Epidermal melanocyte (primary cell): Measurements from ENCODE around the gene BTD.

Experiments
- DNase-seq: peaks from one replicate; pipeline ENCODE4 v3.0.0; 2011; ENCODE audit warnings: low spot score; ENCODE audit not compliant: insufficient read length

The BTD gene, protein sequence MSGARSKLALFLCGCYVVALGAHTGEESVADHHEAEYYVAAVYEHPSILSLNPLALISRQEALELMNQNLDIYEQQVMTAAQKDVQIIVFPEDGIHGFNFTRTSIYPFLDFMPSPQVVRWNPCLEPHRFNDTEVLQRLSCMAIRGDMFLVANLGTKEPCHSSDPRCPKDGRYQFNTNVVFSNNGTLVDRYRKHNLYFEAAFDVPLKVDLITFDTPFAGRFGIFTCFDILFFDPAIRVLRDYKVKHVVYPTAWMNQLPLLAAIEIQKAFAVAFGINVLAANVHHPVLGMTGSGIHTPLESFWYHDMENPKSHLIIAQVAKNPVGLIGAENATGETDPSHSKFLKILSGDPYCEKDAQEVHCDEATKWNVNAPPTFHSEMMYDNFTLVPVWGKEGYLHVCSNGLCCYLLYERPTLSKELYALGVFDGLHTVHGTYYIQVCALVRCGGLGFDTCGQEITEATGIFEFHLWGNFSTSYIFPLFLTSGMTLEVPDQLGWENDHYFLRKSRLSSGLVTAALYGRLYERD

DNA sequence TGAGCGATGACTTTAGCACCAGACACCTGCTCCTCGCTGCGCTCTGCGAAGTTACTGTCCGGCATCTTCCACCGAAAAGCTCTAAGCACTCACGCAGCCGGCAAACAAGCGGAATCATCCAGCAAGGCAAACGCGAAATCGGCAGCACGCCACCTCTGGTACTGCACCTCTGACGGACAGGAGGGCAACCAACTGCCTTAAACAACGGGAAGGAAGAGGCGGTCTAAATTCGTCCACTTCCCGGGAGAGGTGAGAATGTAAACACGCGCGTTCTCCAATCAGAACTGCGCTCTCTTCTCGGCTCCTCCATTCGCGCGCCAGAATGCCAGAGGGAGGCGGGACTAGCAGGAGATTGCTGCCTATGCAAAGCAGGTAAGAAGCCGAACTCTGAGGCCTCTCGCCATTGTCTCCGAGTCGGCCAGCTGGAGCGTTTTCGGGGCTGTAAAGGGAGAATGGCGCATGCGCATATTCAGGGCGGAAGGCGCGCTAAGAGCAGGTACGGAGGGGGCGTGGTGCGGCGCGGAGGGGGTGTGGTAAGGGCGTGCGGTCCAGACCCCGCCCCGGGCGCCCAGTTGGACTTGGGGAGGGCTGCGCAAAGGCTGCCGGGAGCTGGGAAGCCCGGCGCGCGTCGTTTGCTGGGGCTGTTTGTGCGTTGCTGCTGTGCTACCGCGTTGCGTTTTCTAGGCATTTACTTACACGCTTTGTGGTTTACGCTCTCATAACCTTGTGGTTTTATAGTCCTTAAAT lies at the start of gene BTD, which contains the start of gene HACL1:
BTD (plus strand) TSS at position 347 of the 747 bp plus-strand sequence. CDS start 33,695 bp downstream, outside the sequence.
HACL1 (minus strand) TSS at position 171 of the 747 bp plus-strand sequence; CDS start at position 65, 106 bp downstream.
- peak; percentile 79 for DNase-seq

DNA sequence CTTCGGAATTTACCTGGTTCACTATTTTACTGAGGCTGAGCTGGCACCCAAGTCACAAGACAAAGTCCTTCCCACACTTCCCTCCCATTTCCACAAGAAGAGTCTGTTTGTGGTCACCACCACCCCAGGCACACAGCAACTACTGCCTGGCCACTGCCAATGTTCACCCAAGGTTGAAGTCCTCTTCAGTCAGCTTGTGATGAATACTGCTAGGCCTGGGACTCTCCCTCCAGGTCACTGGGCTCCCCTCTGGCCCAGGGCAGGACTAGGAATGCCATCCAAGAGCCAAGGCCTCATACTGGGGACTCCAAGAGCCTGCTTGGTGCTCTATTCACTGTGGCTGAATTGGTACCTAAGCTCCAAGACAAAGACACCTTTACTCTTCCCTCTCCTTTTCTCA lies 49.6 kb upstream of the BTD start:
- DNase-seq, result no peak

DNA sequence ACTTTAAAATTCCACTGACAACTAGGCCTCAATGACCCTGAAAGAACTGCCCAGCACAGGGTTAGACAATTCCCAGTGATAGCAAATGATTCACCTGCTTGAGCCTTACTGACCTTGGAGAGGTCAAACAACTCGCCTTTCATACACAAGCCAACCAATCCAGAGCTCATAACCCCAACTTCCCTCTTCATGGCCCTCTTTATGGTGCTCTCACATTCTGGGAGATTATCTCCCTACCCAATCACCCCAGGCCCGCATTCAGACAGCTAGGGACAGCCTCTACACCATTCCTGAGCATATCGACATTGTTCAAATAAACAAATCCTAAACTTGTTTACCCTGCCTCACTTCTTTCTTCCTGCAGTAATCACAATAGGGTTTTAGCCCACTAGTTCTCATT lies 47.8 kb upstream of the BTD start:
- DNase-seq, result no peak

DNA sequence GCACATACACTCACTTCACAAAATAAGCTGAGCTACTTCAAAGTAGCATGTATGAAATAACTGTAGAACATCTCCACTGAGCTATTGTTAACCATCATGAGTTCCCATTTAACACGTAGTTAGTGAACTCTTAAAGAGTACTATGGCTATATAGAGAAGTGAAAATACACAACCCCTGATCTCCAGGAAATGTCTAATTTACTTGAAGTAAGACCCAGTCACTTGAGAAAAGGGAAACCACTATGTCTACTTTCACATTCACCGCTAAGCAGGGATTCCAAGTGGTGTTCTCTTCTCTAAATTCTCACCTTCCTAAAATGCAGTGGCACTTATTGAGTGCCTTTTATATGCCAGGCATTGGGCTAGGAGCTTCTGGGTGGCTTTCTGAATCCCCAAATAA lies 45.0 kb upstream of the BTD start:
- no peak for DNase-seq

DNA sequence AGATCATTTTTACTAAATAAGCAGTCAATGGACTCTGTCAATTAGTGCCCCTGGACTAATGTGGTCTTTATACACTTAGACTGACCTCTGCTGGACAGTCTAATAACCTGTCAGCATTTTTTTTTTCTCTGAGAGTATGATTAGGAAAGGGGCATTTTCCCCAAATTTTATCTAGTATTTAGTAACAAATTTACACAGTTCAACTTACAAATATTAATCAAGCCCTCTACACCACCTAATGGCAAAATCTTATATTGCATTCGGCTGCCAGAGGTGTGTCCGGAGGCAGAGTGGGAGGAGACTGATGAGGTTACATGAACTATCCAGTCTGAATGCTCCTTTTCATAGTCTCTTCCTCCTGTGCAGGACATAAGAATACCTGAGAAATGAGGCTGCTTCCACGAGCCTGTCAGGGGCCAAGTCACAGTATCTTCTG lies 44.0 kb upstream of the BTD start:
- no peak for DNase-seq

DNA sequence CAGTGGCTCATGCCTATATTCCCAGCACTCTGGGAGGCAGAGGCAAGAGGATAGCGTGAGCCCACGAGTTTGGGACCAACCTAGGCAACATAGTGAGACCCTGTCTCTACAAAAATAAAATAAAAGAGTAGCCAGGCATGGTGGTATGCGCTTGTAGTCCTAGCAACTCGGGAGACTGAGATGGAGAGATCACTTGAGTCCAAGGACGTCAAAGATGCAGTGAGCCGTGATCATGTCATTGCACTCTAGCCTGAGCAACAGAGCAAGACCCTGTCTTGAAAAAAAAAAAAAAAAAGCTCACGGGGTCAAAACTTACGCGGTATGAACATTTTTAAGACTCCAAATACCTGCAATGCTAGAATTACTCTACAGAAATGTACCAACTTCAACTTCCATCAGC lies 43.0 kb upstream of the BTD start:
- DNase-seq, result no peak

DNA sequence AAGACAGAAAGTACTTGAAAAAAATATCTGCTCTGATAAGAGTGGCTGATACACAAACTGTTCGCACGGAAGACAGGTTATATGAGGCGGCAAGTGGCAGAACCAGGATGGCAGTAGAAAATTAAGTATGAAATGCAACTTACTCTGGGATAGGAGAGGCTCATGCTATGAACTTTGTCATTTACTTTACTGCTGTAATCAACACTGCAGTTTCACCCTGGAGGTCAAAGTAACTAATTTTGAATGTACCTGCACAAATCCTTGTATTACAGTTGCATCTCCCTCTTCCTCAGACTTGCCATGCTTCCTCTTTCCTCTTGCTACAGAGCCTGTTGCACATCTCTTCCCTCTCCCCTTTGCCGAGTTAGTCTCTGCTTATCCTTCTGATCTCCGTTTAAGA lies 39.0 kb upstream of the BTD start:
- no peak for DNase-seq

DNA sequence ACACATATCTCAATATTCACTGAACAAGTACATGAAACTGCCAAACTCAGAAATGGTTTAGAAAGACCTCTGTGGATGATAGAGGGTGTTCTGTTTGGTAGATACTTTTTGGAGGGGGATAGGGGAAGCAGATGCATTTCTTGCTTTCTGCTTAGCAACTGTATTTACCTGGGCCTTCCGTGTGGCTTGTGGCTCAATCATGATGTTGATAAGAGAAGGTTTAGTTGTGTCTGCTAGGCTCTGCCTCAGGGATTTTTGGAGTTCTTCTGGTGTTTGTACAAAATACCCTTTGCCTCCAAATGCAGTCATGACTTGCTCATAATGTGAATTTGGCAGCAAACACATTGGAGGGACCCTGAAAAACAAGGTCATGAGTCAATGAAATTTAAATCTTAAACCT lies 38.4 kb upstream of the BTD start:
- no peak for DNase-seq

DNA sequence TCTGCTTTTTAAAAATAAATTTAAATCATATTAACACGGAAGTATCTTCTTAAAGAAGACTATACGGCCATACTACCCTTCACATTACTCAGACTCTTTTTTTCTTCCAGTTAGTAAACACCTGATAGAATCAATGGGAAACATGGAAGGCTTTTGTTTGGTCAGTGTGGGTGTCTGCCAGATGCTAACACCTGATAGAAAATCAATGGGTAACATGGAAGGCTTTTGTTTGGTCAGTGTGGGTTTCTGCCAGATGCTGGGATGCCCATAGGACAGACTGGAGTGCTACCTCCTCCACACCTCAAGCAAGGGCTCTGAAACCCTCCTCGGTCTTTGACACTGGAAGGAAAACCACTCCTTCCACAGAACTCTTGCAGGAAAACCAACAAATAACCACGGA lies 29.4 kb upstream of the BTD start:
- DNase-seq, result no peak

DNA sequence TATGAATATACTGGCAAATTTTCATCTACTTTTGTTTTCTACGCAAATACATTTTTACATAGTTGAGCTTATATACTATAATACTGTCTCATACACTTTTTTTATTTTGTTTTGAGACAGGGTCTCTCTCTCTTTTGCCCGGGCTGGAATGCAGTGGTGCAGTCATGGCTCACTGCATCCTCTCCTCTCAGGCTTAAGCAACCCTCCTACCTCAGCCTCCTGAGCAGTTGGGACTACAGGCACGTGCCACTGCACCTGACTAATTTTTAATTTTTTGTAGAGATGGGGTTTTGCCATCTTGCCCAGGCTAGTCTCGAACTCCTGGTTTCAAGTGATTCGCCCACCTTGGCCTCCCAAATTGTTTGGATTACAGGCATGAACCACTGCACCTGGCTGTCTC lies 26.1 kb upstream of the BTD start:
- no peak for DNase-seq

DNA sequence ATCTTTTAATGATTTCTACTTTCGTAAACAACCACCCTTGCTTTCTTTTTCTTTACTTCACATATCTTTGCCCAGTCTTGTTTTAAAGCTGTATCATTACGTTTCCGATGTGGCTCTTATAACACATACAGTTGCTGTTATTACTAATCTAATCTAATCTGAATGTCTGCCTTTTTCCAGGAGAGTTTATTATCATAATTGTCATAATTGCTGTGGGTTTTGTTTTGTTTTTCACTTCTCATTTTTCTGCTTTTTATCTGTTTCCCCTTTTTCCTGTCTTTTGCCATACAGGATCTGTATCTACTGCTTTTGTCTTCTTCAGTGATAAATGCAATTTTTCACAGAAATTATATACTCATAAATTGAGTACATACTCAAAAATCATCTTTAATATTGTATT lies 25.1 kb upstream of the BTD start:
- DNase-seq, result no peak

DNA sequence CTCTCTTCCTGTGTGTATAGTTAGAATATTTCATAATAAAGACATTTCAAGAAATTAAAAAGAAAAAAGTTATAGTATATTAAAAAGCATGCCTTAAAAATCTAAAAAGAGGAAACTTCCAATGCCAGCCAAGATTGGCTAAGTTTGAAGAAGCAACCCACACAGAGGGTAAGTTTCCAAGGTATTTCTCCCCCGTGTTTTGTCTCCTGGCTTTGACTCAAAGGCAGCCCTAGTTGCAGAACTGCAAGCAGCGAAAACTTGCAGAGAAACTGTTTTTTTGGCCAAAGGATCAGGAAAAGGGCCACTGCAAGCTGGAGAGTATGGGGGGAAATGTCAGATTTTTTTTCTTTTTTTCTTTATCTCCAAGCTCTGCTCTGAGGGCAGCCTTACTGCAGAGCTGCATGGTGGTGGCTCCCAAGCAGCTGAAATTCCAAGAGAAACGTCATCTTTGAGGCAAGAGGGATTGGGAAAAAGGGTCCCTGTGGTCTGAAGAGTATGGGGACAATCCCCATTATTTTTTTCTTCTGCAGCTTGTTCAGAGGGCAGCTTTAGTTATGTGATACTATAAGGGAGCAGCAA lies 23.2 kb upstream of the BTD start:
- DNase-seq, result no peak

DNA sequence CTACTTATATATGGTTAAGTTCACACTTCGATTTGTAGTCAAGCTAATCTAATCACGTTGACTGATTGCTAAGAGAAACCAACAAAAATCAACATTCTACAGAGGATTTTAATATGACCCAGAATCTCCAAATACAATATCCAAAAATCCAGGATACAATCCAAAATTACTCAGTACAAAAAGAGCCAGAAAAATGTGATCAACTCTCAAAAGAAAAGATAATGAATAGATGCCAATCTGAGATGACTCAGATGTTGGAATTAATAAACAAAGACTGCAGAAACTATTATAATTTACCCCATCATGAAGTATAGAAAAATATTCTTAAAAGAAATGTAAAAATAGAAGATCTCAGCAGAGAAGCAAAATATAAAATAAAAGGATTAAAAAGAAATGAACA lies 22.5 kb upstream of the BTD start:
- DNase-seq, result no peak

DNA sequence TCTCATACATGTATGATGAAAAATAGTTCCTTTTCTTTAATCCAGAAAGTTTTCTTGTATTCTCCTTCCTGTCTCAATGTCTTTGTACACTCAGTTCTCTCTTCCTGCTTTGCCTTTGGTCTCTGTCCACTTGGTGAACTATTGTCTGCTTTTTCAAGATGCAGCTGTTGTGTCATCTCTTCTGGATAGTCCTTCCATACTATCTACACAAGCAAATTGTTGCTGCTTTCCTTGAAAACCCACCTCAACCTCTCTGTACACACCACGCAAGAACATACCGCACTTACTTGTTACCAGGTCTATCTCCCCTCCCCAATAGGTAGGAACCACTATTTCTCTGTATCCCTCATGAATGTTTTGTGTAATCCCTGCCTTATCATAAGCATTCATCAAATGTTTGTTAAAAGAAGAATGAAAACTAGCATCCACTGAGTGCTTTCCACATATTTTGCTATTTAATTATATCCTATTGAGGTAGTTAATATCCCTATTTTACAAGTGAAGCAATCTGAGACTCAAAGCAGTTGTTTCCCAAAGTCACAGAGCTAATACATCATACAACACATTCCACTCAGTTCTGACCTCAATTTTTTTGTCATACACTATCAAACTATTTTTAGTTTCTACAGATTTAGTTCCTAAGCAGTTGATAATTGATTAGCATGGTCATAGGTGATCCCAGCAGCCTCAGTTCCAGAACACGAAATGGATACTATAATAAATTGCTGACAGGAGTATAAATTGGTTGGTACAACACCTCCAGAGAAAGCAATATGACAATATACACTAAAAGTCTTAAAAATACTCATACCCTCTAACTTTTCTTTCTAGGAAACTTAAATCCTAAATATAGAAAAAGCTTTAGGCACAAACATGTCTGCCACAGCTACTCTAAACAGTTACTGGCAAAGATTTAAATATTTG lies 19.8 kb upstream of the BTD start:
- no peak for DNase-seq

DNA sequence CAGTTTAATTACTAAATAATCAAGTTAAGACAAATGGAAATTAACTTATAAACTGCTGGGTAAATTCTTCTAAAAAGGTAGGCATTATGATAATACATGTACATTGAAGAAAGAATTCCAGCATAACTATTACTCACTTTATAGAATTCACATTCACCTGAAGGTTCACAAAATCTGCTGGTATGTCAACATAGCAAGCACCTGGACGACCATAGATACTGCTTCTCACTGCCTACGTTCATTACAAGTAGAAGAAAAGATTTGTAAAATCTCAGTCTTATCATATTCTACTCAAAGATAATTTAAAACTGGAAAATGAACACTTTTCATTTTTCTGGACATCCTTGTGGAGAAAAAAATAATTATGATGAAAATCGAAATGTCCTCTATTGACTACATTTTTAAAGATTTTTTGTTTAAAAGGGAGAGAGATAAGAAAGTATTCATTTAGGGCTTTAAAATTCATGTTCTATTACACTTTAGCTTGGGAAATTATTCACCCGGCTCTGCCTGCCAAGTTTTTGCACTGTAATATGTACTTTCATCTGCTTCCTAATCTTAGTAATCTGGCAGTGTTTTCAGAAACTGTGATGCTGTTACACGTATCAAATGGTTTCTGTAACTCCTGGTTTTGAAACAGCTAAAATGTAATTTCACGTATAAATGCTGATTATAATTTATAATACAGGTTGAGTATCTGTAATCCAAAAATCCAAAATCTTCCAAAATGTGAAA lies 16.3 kb upstream of the BTD start:
- no peak for DNase-seq

DNA sequence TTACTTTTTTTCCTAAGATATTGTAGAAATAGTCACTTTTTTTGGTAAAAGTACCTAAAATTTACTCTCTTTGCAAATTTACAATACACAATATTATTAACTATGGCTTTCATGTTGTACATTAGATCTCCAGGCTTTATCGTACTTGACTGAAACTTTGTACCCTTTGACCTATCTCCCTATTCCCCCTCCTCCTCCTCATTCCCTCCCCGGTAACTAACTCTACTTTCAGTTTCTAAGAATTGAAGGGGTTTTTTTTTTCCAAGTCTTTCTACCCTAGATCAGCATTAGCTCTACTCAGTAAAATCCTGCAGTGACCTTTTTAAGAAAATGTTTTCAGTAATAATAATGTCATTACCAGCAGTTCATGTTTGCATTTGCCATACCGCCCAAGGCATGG lies 10.3 kb upstream of the BTD start:
- no peak for DNase-seq

DNA sequence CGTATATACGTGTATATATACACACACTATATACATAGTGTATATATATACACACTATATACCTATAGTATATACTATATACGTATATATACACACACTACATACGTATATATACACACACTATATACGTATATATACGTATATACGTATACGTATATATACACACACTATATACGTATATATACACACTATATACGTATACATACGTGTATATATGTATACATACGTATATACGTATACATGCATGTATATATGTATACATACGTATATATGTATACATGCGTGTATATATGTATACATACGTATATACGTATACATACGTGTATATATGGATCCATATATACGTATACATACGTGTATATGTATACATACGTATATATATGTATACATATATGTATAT lies 9.6 kb upstream of the BTD start:
- DNase-seq, result no peak

DNA sequence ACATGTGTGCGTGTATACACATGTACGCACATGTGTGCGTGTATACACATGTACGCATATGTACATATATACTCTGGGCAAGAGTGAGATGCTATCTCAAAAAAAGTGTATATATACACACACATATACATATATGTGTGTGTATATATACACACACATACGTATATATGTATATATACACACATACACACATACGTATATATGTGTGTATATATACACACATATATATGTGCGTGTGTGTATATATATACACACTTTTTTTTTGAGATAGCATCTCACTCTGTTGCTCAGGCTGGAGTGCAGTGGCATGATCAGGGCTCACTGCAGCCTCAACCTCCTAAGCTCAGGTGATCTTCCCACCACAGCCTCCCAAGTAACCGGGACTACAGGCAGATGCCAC lies 8.6 kb upstream of the BTD start:
- no peak for DNase-seq

DNA sequence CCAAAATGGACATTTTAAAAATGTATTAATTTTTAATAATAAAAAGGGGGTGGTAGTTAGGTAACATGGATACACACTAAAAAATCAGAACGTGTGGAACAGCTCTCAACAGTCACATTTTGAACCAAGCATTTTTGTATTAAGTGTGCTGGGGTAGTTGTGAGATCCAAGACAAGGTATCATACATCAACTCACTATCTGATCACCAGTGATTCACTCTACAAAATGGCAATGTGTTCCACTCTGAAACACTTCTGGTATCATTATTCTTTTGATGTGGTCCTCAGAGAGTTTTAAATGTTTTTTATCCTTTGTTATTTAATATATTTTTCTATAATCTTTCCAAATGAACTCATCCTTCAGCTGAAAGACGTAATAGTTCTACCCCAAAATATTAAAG lies 5.6 kb upstream of the BTD start:
- DNase-seq, result no peak

DNA sequence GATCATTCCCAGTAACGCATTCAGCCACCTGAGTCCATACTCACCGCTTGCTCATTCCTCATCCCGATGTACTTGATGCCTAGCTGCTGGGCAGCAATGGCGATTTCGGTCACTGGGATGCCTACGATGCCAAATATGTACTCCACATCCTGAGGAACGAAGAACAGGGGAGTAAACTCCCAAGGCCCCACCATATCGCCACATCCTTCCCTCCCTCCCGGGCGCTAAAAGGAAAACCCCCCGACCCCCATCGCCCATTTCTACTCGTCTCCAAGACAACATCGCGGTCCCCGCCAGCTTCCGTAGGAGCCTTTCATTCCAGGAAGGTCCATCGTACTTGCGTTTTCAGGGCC lies 523 bp upstream of the BTD start:
- DNase-seq, result no peak

DNA sequence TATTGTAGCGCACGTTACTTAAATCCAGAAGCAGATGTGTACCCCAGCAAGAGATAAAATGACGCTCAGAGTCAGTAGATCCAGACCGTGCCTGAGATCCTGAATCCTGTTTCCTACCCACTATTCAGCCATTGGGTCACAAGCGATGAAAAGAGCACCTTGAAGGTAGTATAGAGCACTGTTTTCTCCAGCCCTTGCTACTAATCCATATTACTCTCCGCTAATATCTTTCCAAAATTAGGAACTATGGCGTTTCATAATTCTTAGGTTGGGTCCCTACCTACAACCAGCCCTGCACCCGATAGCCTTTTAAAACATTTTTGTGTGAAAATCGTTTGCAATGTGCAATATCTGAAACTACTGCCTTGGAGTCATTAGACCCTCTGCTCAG lies 596 bp downstream of the BTD start:
- DNase-seq, result no peak
